GM18868 (cell line): ENCODE results near the gene DRC1.

ENCODE experiments used
- ATAC-seq: cut with Tn5 transposase; IDR thresholded peaks from one replicate; pipeline ENCODE4 v1.9.1; 2021; ENCODE audit warnings: mild to moderate bottlenecking, moderate library complexity; ENCODE audit not compliant: unreplicated experiment

The DRC1 gene

DNA sequence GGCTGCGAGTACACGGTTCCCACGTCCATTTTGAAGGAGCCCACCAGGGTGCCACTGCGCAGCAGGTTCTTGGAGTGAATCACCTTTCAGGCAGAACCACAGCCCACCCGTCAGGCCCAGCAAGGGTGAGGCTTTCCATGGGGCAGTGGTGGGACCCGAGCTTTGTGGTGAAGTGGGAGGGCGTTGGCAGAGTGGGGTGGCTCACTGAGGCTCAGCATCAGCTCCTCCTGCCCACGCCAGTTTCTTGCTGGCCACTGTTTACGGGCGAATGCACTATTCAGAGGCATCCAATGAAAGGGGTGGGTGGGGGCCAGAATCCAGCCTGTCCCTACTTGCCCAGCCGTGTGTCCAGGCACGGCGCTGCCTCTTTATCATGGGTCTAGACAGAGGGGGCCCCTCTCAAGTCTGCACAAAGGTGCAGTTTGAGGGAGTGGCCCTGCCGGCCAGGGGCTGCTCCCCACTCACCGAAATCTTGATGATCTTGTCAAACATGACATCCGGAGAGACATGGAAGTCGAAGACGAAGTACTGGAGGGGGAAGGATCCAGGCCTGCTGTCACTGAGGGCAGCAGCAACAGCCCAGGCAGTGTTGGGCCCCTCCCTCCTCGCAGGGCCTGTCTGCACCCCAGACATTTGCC lies 87.6 kb downstream of the DRC1 start:
- no peak for ATAC-seq

DNA sequence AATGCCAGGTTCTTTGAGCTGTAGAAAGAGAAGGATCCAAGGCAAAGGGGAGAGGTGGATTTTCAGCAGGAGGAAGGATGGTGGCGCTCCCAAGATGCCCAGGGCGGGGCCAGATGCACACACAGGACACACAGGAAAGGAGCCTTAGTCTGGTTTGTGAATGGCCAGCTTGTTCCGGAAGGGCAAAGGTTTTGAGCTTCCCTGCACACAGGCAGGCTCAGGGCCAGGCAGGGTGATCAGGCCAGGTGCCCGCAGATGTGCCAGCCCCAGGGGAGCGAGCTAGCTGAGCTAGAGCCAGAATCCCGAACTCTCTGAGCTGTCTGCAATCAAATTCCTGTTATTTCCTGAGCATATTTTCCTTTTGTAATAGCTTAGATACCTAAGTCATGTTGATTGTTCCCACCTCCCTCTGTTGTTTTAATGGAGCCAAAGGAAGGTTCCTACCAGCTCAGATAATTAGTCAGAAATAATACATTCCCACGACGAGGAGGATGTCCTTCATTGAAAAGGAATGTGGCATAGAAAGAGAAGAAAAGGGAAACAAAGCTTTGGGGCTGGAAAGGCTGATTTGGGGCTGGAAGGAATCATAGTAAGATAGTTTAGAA lies 89.9 kb downstream of the DRC1 start:
- no peak for ATAC-seq

DNA sequence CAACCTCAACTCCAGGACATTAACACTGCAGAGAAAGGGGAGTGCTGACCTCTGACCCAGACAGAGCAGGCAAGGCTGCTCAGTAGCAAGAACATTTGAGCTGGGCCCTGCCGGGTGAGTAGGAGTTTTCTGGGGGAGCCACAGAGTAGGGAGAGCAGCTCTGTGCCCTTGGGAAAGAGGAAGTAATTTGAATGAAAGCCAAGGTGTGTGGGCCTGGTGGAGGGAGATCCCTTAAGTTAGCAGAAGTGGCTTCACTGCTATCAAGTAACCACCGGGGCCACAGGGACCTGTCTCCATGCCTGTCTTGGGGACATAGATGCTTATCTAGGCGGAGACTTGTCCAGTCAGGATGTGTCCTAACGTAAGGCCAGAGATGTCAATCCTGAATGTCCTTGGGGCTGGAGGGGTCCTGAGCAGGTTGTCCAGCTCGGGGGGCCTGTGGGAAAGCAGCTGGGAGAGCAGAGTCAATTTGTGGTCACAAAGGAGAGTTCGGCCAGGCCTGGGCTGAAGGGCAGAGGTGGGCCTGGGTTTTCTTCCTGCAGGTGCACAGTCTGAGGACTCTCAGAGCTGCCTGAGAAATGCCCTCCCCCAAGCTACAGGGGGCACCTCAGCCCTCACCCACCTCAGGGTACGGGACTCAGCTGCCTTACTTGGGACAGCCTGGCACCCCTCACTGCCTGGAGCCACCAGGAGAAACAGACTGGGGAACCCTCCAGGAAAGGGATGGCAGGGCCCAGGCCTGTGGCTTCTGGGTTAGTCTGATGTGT lies 91.2 kb downstream of the DRC1 start:
- ATAC-seq: no peak

DNA sequence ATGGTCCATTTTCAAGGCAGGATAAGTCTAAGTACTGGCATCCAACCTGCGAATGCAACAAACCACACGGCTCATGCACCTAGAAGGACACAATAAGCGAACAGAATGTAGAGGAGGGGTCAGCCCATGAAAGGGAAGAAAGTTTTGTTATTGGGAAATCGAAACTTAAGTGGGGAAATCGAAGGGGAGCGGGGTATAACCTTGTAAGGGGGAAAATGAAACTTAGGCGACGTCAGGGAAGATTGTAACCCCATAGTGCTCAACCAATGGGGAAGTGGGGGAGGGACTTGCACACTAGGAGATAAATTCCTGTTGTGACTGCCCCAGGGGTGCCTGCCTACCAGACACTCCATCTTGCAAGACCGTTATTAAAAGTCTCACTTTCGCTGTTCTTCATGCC lies 91.8 kb downstream of the DRC1 start:
- no peak for ATAC-seq

DNA sequence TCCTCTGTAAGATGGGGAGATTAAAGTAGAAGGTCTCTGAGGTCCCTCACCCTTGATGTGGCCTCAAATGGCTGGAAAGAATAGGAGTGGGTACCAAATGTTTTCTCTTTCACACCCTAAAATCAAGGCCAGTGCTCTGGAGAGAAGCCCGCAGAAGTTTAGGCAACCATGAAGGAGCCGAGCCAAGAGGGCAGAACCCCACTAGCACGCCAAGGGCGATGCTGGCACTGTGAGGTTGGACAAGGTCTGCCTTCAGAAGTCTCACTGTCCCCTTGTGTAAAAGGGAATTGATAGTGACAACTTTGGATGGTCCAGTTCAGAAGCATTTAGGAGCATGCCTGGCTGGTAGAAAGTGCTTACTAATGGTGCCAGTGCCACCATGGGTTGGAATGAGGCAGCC lies 92.5 kb downstream of the DRC1 start:
- ATAC-seq: no peak

DNA sequence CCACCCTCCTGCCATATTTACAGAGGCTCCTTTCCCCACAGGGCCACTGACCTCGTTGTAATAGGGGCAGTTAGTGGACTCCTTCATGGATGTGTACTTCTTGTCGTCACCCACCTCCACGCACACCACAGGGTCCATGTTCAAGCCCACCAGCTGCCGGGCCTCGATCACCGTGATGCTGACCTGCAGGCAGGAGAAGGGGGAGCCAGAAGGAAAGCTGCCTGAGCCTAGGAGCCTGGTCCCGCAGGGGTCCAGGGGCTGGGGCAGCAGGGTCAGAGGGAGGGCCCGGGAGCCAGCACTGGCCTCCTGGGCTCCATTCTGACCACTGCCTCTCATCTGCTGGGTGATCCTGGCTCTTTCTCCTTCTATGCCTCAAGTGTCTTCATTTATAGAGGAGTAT lies 93.2 kb downstream of the DRC1 start:
- no peak for ATAC-seq

DNA sequence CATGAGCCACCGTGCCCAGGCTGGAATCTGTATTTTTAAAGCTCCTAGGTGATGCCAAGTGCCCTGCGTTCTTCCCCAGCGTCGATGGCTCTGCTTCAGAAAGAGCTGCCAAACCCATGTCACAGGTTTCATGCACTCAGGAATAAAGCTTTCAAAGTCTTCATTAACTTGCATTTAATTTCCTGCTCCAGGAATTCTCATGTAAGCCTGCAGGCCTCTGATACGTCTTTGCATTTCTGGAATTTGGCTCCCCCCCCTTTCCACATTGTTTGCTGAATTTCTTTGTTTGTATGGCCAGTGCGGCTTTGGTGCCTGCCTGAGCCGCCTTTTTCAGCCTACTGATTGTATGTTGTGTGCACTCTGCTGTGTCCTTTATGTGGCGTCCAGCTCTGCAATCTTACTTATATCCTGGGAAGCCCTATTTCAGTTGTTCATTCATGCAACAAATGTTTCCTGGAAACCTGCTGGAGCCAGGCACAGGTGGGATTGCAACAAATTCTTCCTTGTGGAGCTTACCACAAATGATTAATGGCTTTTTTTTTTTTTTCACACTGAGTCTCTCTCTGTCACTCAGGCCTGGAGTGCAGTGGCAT lies 94.1 kb downstream of the DRC1 start:
- ATAC-seq: no peak

DNA sequence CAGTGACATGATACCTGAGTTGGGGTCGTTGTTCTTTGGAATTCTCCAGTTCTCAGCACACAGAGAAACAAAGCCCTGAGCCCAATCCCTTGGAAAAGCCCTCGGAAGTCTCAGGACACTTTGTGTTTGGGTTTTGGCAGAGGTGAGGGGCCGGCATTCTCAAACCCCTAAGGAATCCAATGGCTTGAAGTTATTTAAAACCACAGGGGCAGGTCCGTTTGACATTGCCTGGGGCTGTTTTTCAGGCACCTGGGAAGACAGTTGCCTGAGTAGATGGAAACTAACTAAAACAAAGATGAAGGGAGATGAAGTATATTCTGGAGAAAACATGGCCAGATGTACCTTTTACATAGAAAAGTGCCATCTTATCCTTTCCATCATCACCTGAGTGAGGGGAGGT lies 98.7 kb downstream of the DRC1 start:
- ATAC-seq: no peak

DNA sequence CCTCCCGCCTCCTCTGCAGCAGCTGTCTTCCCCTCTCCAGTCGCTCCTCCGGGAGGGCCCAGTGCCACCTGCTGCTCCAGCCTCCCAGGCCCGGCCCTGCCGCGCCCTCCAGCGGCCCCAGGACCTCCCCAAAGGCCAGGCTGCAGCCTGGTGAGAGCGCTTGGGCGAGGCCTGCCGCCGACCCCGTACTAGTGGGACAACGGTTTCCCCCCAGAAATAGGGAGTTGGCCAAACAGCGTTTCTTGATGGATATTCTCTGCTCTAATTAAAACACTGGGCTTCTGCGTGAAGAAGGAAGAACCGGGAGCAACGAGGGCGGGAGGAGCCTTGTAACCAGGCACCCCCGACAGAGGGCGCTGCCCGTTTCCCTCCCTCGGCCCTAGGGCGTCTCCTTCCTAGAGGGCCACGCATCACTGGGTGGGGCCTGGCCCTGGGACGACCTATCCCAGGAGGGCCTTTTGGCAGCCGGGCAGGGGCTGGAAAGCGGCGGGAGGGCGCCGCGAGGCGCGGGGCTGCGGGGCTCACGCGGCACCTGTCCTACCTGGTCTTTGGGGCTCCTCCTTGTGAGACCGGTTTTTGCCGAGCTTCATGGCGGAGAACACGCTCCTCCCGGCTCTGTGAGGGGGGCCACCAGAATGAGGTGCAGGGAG lies 101.6 kb downstream of the DRC1 start:
- no peak for ATAC-seq

DNA sequence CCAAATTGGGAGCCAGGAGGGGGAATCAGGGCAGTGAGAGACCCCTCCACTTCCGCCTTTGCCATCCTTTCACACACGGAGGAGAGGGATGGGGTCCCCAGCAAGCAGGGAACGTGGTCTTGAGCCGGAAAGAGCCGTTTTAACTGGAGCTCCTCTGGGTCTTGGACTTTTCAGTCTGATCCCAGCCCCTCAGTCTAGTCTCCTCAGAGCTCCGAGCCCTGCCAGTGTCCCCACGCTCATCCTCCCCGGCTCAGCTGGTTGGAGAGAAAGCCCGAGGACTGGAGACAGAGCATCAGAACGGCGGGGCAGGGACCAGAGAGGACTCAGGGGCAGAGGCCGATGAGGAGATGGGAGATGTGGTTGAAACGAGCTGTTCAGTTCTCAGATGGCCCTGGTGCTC lies 102.3 kb downstream of the DRC1 start:
- no peak for ATAC-seq

DNA sequence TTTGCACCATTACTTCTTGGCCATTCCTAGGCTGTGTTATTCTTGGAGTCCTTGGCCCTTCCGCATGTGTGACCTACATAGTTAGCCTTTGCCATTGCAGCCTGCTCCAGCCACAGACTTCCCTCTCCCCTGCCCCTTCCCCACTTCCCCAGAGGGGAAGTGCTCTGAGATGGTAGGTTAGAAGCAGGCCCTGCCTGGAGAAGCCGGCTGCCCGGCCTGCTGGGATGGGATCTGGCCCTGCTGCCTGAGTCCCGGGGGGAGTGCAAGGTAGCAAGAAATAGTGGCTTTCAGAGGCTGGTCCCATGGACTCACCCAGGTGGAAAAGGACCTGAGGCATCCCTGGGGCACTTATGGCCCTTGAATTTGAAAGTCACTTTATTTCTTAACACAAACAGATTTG lies 104.6 kb downstream of the DRC1 start:
- no peak for ATAC-seq
